ENCODE results near the gene MMP27.
"Not testable (repeated sequence)": the region's sequence is repeated elsewhere in the genome, so short reads cannot be mapped to it uniquely, and the experiment has no call there.

The MMP27 gene

DNA sequence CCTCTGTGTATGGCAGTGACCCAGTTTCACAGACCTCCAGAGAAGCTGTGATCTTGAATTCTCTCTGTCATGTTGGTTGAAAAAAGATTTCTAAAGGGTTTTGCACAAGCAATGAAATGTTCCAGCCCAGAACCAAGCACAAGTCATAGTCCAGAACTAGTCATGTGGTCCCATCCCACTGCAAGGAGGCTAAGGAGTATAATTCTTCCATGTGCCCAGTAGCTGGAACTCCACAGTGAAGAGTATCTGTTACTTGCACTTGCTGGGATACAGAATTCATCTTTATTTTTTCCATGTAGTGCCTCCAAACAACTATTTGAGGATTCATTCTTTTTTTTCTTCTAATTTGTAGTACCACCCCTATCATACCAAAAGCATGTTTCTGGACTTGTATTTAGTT lies 29.1 kb upstream of the MMP27 start:
- H3K9ac ChIP-seq: no peak overlapping the region
- TF ChIP-seq, protein P1, sequence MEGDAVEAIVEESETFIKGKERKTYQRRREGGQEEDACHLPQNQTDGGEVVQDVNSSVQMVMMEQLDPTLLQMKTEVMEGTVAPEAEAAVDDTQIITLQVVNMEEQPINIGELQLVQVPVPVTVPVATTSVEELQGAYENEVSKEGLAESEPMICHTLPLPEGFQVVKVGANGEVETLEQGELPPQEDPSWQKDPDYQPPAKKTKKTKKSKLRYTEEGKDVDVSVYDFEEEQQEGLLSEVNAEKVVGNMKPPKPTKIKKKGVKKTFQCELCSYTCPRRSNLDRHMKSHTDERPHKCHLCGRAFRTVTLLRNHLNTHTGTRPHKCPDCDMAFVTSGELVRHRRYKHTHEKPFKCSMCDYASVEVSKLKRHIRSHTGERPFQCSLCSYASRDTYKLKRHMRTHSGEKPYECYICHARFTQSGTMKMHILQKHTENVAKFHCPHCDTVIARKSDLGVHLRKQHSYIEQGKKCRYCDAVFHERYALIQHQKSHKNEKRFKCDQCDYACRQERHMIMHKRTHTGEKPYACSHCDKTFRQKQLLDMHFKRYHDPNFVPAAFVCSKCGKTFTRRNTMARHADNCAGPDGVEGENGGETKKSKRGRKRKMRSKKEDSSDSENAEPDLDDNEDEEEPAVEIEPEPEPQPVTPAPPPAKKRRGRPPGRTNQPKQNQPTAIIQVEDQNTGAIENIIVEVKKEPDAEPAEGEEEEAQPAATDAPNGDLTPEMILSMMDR (IDR thresholded peaks at IDR 0.05): no peak
- H3K4me2 ChIP-seq (ENCODE audit: low read length): no peak overlapping the region
- H3K36me3 ChIP-seq (ENCODE audit: control insufficient read depth, insufficient read depth, low read length): no peaks in the 10 kb centered on the region
- H3K27me3 ChIP-seq (ENCODE audit: control insufficient read depth, insufficient read depth, low read length): no peaks in the 10 kb centered on the region
- no peaks in the 10 kb centered on the region for H3K4me1 ChIP-seq
- no peak overlapping the region for H3K4me3 ChIP-seq (ENCODE audit: low read depth, low read length)
- H3K27ac ChIP-seq: no peak overlapping the region
- H2AFZ ChIP-seq: no peak overlapping the region
- H3K79me2 ChIP-seq: no peaks in the 10 kb centered on the region
- no peaks in the 10 kb centered on the region for H3K9me3 ChIP-seq (ENCODE audit: control insufficient read depth, low read length)

DNA sequence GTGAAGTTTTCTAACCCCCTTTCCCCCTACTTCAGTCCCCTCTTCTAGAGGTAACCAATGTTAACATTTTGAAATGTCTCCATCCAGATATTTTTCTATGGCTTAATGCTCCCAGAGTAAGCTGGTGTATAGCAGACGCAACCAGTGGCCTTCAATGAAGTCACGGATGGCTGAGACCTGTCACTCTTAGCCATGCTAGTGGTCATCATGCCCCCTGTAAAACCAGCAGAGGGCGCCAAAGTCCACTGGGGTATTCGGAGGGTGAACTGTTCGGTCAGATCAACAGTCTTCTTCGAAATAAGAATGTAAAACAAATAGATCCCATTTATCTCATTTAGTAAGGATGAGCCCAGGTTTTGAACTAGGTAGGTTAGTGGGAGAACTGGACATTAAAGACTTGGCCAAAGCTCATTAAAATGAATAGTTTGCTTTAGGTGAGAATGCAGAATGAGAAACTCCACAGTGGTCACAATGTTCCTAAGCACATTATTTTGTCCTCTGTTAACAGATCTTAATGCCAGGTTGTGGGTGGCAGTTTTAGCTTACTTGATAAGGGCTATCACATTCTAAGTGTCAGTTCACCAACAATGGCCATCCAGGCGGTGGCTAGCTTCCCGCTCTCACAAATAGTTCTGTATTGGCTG lies 27.8 kb upstream of the MMP27 start:
- H3K4me2 ChIP-seq (ENCODE audit: low read length): no peak overlapping the region
- H3K36me3 ChIP-seq (ENCODE audit: control insufficient read depth, insufficient read depth, low read length): no peaks in the 10 kb centered on the region
- H3K27ac ChIP-seq: no peak overlapping the region
- no peak overlapping the region for H3K4me3 ChIP-seq (ENCODE audit: low read depth, low read length)
- no peaks in the 10 kb centered on the region for H3K79me2 ChIP-seq
- H3K27me3 ChIP-seq (ENCODE audit: control insufficient read depth, insufficient read depth, low read length): no peaks in the 10 kb centered on the region
- TF ChIP-seq, protein P1 (IDR thresholded peaks at IDR 0.05): no peak
- no peak overlapping the region for H3K9ac ChIP-seq
- H2AFZ ChIP-seq: no peak overlapping the region
- H3K4me1 ChIP-seq: no peaks in the 10 kb centered on the region
- H3K9me3 ChIP-seq (ENCODE audit: control insufficient read depth, low read length): no peaks in the 10 kb centered on the region

DNA sequence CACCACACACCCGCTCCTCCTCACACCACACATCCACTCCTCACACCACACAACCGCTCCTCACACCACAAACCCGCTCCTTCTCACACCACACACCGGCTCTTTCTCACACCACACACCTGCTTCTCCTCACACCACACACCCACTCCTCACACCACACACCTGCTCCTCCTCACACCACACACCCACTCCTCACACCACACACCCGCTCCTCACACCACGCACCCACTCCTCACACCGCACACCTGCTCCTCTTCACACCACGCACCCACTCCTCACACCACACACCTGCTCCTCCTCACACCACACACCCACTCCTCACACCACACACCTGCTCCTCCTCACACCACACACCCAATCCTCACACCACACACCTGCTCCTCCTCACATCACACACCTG lies 25.4 kb upstream of the MMP27 start:
- H3K27ac ChIP-seq; H3K4me2 ChIP-seq (ENCODE audit: low read length); H3K27me3 ChIP-seq (ENCODE audit: control insufficient read depth, insufficient read depth, low read length); H3K79me2 ChIP-seq; H3K9me3 ChIP-seq (ENCODE audit: control insufficient read depth, low read length); H3K4me1 ChIP-seq; H3K9ac ChIP-seq; H3K4me3 ChIP-seq (ENCODE audit: low read depth, low read length); H3K36me3 ChIP-seq (ENCODE audit: control insufficient read depth, insufficient read depth, low read length); H2AFZ ChIP-seq: not testable (repeated sequence)

DNA sequence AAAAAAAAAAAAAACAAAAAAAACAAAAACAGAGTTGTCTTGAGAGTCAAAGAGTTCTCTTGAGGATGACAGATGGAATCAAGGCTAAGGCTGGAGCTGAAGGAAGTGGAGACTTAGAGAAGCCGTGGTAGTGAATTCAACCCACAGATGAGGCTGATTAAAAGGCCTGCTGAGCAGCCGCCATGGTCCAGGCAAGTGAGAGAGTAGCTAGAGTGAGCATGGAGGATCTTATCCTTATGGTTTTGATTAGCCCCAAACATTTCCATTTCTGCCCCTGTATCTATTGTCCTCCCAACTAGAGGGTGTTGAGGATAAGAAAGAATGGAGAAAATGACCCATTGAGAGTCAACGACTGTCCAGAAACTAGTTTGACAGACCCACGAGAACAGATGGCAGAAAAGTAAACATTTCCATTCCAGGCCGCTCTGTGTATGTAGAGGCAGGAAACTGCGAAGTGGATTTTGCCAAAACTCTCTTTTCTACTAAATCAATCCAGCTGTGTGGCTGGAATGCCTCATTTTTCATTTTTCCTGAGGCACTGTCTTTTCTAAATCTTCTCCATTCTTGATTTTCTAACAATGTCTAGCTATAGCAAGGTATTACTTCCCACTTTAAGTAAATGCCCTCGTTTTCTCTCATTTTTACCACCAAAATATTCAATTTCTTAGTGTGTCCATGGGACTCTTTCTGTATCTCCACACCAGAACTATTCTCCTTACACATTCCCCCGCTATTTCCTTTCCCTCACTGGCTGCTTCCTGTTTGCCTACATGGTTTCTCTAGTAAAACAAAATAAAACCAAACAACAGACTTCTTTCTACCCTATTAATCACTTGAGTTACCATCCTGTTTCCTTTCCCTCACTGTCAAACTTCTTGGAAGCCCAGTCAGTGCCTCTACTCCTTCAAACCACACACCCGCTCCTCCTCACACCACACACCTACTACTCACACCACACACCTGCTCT lies 24.6 kb upstream of the MMP27 start:
- no peaks in the 10 kb centered on the region for H3K9me3 ChIP-seq (ENCODE audit: control insufficient read depth, low read length)
- no peak overlapping the region for H2AFZ ChIP-seq
- H3K4me1 ChIP-seq: no peaks in the 10 kb centered on the region
- H3K36me3 ChIP-seq (ENCODE audit: control insufficient read depth, insufficient read depth, low read length): no peaks in the 10 kb centered on the region
- H3K4me2 ChIP-seq (ENCODE audit: low read length): no peak overlapping the region
- no peak overlapping the region for H3K27ac ChIP-seq
- TF ChIP-seq, protein P1 (IDR thresholded peaks at IDR 0.05): no peak
- H3K4me3 ChIP-seq (ENCODE audit: low read depth, low read length): no peak overlapping the region
- H3K9ac ChIP-seq: no peak overlapping the region
- H3K79me2 ChIP-seq: no peaks in the 10 kb centered on the region
- no peaks in the 10 kb centered on the region for H3K27me3 ChIP-seq (ENCODE audit: control insufficient read depth, insufficient read depth, low read length)

DNA sequence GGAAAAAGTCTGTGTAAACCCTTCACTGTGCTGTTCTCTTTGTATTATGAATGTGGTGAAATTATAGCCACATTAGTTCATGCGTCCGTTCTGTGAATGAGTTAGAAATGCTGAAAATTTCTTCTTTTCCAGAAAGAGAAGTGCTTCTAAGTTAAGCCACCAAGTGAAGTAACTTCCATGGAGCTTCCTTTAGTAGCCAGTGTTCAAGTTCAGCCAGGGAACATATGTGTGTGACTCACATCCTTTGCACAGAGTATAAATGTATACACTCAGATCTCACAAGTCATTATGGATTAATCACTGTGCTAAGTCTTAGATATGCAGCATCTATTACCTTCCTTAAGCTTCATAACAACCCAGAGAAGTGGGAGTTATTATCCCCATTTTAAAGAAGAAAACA lies 22.3 kb upstream of the MMP27 start:
- Histone ChIP-seq H3K4me3 (ENCODE audit: low read depth, low read length) (no peak overlapping the region), H2AFZ (no peak overlapping the region), H3K9ac (no peak overlapping the region), H3K79me2 (no peaks in the 10 kb centered on the region), H3K4me1 (no peaks in the 10 kb centered on the region), H3K36me3 (ENCODE audit: control insufficient read depth, insufficient read depth, low read length) (no peaks in the 10 kb centered on the region), H3K27ac (no peak overlapping the region), H3K4me2 (ENCODE audit: low read length) (no peak overlapping the region), H3K9me3 (ENCODE audit: control insufficient read depth, low read length) (no peaks in the 10 kb centered on the region), H3K27me3 (ENCODE audit: control insufficient read depth, insufficient read depth, low read length) (no peaks in the 10 kb centered on the region)
- TF ChIP-seq, protein P1 (IDR thresholded peaks at IDR 0.05): no peak
